ENCODE data around the gene ZBTB14.

- TF ChIP-seq, protein P1, sequence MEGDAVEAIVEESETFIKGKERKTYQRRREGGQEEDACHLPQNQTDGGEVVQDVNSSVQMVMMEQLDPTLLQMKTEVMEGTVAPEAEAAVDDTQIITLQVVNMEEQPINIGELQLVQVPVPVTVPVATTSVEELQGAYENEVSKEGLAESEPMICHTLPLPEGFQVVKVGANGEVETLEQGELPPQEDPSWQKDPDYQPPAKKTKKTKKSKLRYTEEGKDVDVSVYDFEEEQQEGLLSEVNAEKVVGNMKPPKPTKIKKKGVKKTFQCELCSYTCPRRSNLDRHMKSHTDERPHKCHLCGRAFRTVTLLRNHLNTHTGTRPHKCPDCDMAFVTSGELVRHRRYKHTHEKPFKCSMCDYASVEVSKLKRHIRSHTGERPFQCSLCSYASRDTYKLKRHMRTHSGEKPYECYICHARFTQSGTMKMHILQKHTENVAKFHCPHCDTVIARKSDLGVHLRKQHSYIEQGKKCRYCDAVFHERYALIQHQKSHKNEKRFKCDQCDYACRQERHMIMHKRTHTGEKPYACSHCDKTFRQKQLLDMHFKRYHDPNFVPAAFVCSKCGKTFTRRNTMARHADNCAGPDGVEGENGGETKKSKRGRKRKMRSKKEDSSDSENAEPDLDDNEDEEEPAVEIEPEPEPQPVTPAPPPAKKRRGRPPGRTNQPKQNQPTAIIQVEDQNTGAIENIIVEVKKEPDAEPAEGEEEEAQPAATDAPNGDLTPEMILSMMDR (conservative IDR thresholded peaks at IDR 0.05; ENCODE audit: low read length): no peak
- no peak for TF ChIP-seq EZH2phosphoT487 (IDR thresholded peaks at IDR 0.05; ENCODE audit: borderline replicate concordance)
These were observed 10.2 kb downstream of the ZBTB14 start for GRCh38 chr18:5285326-5285725.

All from Loucy (cell line).